GM20431 (cell line): ENCODE data around the gene JMJD8.

Experiments
- in situ Hi-C: fragments of 300-500 bp; cut with MseI, MboI; formaldehyde crosslinking; loops from one replicate; pipeline ENCODE4 v1.15.0; 2020; ENCODE audit warnings: low sequenced_read_pairs; ENCODE audit not compliant: unreplicated experiment

JMJD8 gene

GRCh38 chr16:647173-647902 lies 36.8 kb downstream of the JMJD8 start:
- in situ Hi-C loops = no loop called here

GRCh38 chr16:646679-647172 lies 37.4 kb downstream of the JMJD8 start:
- in situ Hi-C loops = no loop called here

- in situ Hi-C loops = no loop called here
These were observed 38.1 kb downstream of the JMJD8 start for GRCh38 chr16:645852-646678.

- in situ Hi-C loops = no loop called here
These were observed 39.6 kb downstream of the JMJD8 start for GRCh38 chr16:644556-644955.

GRCh38 chr16:643050-643368 lies 41.1 kb downstream of the JMJD8 start:
- in situ Hi-C loops = no loop called here

- in situ Hi-C loops = no loop called here
These were observed 41.7 kb downstream of the JMJD8 start for GRCh38 chr16:642189-643049.

- in situ Hi-C loops = no loop called here
These were observed 42.6 kb downstream of the JMJD8 start, which contains the start of gene MCRIP2 for GRCh38 chr16:641326-642188. MCRIP2 (plus strand) TSS chr16:641828; CDS start chr16:641992, 164 bp downstream.

GRCh38 chr16:640614-641013 lies 43.5 kb downstream of the JMJD8 start:
- in situ Hi-C loops = no loop called here

- in situ Hi-C loops = no loop called here
These were observed 45.3 kb downstream of the JMJD8 start for GRCh38 chr16:638836-639235.

GRCh38 chr16:638034-638543 lies 46.0 kb downstream of the JMJD8 start:
- in situ Hi-C loops = no loop called here

- in situ Hi-C loops = no loop called here
These were observed 46.8 kb downstream of the JMJD8 start for GRCh38 chr16:637081-638018.

- in situ Hi-C loops = no loop called here
These were observed 47.7 kb downstream of the JMJD8 start, which contains the start of gene METTL26 for GRCh38 chr16:636206-637080. METTL26 (minus strand) TSS chr16:636305; CDS start chr16:636290, 15 bp downstream.

- in situ Hi-C loops = no loop called here
These were observed 48.4 kb downstream of the JMJD8 start for GRCh38 chr16:635573-636205.

- in situ Hi-C loops = no loop called here
These were observed 49.1 kb downstream of the JMJD8 start for GRCh38 chr16:634996-635395.

GRCh38 chr16:634051-634670 lies 50.0 kb downstream of the JMJD8 start:
- in situ Hi-C loops = no loop called here

- in situ Hi-C loops = no loop called here
These were observed 50.6 kb downstream of the JMJD8 start for GRCh38 chr16:633336-634050.
